ENCODE measurements around the gene ZBTB45.
"Not testable (repeated sequence)": the region's sequence is repeated elsewhere in the genome, so short reads cannot be mapped to it uniquely, and the experiment has no call there.

The ZBTB45 gene

DNA sequence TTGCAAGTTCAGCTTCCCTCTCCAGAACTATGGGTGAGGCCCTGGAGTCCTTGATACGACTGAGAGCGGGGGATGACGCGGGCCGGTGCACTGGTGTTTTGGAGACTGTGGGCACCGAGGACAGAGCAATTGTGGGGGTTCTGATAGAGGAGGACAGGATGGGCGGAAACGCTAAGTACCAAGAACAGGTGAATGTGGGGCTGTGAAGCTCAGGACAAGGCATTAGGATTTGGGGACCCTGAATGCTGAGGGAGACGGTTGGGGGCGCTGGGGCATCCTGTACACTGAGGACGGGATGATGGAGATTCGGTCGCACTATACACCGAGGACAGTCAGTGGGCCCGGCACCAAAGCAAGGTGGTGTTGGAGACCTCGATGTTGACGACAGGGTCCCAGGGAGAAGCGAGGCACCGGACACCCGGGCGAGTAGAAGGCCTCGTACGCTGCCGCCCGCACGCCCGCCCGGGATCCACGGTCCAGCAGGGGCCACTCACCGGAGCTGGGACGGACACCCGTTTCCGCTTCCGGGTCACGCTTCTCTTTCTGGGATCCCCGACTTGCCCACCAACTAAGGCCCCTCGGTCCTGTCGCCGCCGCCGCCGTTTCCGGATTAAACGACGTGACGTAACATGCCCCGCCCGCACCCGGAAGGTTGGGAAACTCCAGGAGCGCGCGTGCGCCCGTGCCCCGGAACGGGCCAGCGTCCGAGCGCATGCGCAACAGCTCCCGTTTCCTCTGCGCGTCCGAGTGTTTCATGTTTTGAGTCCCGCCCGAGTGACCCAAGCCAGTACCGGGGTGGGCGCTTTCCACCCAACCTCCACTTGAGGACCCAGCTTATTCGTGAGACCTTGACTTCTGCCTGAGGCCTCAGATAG, 35.1 kb upstream of the ZBTB45 start, which contains the start of gene CHMP2A:
Gene CHMP2A, minus strand, starts transcription at position 612 of the 875 bp plus-strand sequence. CDS start 893 bp downstream, outside the sequence.
- DNase-seq, result no peak

DNA sequence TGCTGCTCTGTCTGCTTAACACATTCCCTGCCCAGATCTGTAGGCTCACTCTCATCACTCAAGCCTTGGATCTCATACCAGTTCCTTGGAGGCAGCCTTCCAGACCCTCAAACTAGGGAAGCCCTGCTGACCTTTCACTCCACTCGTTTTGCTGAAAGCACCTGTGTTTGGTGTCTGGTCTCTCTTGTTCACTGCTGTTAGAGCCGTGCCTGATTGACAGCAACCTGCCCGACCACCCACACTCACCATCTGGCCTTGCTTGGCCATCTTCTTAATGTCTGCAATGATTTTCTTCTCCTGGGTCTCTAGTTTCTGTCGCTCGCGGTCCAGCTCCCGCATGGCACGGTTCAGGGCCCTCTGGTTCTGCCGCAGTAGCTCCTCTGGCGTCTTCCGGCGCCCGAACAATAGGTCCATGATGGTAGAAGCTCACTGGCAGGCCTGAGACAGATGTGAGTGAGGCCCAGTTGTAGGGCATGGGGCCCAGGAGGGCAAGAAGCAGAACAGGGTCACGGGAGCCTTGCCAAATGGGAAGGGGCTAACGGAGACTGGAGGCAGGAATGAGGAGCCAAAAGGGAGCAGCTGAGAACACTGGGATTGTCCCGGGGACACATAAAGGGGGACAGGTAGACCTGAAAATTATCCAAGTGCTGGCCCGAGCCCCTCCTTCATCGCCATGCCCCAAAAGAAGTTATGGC, 34.3 kb upstream of the ZBTB45 start:
- DNase-seq, result no peak

GRCh38 chr19:58552655-58553054, 33.0 kb upstream of the ZBTB45 start:
- no peak for DNase-seq

DNA sequence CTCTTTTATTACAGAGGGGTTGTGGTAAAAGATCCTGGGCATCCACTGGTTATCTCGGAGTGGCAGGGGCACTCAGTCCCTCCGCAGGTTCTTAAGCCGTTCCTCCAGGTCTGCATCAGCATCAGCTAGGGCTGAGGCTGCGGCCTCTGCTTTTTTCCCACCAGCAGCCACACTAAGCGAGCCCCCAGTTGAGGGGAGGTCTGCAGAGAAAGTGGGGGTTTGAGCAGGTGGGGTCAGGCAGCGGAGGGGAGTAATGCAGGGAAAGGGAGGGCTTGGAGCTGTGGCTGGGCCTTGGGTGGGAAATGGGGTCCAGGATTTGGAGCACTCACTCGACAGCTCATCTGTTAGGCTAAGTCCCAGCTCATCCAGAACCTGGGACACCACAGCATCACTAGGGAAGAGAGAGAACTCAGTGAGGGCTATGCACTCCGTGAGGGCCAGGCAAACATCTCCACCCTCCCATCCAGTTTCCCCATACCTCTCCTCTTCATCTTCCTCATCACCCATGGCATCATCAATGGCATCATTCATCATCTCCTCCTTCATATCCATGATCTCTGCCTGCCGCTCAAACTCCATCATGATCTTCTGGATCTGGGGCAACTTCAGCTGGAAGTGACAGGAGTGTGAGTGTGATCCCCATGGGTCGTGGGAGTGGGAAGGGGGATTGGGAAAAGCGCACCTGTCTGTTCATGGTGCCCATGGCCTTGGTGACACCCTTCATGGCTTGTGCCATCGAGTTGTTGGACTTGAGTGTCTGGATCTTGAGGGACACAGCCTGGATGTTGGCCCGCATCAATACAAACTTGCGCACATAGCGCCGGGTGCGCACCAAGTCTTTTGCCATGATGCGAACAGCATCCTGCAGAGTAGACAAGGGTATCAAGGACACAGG, 32.2 kb upstream of the ZBTB45 start:
- DNase-seq, result no peak

- no peak for DNase-seq
These were observed 31.5 kb upstream of the ZBTB45 start for GRCh38 chr19:58551123-58551497.

DNA sequence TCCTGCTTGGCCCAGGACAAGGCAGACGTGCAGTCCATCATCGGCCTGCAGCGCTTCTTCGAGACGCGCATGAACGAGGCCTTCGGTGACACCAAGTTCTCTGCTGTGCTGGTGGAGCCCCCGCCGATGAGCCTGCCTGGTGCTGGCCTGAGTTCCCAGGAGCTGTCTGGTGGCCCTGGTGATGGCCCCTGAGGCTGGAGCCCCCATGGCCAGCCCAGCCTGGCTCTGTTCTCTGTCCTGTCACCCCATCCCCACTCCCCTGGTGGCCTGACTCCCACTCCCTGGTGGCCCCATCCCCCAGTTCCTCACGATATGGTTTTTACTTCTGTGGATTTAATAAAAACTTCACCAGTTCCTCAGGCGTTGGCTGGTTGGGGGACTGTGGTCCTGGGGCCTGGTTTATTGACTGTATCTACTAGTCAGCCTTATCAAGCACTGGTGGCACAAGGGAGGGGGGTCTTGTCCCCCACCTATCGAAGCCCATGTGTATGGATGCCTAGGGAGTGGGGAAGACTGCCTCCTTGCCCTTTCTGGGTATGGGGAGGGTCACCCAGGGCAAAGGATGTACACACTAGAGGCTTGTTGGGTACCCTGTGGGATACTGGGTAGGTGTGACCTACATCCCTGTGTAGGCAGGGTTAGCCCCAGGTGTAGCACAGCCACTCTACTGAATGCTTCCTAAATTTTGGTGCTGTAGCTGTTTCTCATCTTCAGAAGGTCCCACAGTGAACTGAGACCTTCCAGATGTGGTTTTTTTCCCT, 30.9 kb upstream of the ZBTB45 start:
- DNase-seq, result no peak

DNA sequence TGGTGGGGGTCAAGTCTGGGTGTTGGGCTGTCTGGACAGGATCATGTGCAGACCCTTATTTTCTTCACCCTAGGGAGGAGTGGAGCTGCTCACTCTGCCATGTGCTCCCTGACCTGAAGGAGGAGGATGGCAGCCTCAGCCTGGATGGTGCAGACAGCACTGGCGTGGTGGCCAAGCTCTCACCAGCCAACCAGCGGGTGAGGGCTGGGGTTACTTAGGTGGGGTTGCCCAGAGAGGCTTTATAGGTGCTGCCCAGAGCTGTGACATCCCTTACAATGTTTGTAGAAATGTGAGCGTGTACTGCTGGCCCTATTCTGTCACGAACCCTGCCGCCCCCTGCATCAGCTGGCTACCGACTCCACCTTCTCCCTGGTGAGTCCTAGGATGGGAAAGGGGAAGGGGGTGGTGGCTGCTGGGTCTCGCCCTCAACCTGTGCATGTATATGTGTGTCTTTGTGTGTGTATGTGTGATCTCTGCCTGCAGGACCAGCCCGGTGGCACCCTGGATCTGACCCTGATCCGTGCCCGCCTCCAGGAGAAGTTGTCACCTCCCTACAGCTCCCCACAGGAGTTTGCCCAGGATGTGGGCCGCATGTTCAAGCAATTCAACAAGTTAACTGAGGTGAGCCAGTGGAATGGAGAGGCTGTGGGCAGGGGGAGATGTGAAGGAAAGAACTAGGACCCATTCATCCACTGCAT, 30.2 kb upstream of the ZBTB45 start:
- no peak for DNase-seq

DNA sequence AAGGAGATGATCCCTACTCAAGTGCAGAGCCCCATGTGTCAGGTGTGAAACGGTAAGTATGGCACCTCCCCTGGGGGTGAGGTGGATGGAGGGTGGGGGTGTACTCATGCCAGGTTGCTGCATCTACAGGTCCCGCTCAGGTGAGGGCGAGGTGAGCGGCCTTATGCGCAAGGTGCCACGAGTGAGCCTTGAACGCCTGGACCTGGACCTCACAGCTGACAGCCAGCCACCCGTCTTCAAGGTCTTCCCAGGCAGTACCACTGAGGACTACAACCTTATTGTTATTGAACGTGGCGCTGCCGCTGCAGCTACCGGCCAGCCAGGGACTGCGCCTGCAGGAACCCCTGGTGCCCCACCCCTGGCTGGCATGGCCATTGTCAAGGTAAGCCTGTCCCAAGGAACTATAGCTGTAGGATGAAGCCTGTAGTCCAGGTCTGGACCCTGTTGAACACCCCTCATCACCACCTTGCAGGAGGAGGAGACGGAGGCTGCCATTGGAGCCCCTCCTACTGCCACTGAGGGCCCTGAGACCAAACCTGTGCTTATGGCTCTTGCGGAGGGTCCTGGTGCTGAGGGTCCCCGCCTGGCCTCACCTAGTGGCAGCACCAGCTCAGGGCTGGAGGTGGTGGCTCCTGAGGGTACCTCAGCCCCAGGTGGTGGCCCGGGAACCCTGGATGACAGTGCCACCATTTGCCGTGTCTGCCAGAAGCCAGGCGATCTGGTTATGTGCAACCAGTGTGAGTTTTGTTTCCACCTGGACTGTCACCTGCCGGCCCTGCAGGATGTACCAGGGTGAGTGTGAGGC, 29.5 kb upstream of the ZBTB45 start:
- no peak for DNase-seq

GRCh38 chr19:58547323-58548312, 28.0 kb upstream of the ZBTB45 start:
- DNase-seq, result no peak

- DNase-seq, result no peak
These were observed 26.5 kb upstream of the ZBTB45 start for GRCh38 chr19:58546019-58546530.

DNA sequence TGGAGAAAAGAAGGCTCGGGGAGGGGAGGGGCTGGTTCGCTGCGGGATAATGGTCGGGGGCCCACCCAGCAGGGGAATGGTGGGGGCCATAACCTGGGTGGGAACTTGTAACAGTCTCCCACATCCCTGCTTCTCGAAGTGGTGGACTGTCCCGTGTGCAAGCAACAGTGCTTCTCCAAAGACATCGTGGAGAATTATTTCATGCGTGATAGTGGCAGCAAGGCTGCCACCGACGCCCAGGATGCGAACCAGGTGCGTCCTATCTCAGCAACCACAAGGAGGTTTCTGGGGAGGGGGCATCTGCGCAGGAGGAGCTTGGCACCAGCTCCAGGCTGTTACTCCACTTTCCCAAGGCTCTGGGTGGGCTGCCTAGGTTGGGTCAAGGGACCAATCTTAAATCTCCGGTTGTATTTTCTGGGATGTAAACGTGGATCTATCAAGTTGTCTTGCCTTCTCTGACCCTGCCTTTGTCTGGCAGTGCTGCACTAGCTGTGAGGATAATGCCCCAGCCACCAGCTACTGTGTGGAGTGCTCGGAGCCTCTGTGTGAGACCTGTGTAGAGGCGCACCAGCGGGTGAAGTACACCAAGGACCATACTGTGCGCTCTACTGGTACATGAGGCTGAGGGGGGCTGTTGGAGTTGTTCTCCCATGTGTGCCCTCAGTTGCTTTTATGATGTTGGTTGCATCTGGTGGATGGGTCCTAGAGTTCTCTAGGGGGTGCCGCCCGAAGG, 25.8 kb upstream of the ZBTB45 start:
- DNase-seq, result no peak

- DNase-seq, result no peak
These were observed 25.1 kb upstream of the ZBTB45 start for GRCh38 chr19:58544591-58545285.

DNA sequence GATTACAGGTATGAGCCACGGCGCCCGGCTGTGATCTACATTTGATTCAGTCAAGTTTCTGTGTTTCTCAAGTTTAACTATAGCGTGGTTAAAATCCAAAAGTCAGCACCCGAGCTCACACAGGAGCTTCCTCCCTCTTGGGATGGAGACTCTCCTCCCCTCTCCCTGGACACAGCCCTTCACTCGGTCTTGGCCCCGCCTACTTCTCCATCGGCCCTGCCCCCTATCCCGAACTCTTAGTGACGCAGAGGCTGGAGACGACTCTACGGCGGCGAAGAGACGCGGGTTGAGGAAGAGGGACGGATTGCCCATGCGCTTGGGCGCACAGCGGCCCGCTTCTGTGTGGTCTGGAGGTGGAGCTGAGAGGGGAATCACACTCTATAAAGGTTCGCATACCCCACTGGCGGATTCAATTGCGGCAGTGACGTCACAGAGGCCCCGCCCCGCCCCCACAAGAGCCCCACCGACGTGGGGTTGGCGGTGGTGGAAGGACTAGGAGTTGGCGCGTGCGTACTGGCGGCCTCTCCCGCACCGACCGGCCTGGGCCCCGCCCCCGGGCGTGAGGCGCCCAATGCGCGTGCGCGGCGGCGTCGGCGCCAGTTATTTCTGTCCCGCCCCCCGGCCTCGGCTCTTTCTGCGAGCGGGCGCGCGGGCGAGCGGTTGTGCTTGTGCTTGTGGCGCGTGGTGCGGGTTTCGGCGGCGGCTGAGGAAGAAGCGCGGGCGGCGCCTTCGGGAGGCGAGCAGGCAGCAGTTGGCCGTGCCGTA, 24.4 kb upstream of the ZBTB45 start, which contains the start of gene TRIM28:
Gene TRIM28, plus strand, starts transcription at position 239 of the 765 bp plus-strand sequence. CDS start 694 bp downstream, outside the sequence.
- DNase-seq, result no peak

DNA sequence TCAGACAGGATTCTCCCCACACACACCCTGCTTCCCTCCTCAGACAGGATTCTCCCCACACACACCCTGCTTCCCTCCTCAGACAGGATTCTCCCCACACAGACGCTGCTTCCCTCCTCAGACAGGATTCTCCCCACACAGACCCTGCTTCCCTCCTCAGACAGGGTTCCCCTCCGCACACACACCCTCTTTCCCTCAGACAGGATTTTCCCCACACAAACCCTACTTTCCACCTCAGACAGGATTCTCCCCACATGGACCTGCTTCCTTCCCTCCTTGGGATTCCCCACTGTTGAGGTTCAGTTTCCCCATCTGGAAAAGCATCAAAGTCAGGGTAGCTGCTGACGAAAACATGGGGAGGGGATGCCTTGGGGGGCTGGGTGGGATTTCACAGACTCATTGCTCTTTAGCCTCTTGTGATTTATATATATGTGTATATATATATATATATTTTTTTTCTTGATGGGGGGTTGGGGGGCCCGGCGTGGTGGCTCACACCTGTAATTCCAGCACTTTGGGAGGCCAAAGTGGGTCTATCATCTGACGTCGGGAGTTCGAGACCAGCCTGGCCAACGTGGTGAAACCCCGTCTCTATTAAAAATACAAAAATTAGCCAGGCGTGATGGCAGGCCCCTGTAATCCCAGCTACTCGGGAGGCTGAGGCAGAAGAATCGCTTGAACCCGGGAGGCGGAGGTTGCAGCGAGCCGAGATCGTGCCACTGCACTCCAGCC, 23.2 kb upstream of the ZBTB45 start:
- DNase-seq, result not testable (repeated sequence)

DNA sequence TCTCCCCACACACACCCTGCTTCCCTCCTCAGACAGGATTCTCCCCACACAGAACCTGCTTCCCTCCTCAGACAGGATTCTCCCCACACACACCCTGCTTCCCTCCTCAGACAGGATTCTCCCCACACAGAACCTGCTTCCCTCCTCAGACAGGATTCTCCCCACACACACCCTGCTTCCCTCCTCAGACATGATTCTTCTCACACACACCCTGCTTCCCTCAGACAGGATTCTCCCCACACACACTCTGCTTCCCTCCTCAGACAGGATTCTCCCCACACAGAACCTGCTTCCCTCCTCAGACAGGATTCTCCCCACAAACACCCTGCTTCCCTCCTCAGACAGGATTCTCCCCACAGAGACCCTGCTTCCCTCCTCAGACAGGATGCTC, 19.6 kb upstream of the ZBTB45 start:
- DNase-seq, result not testable (repeated sequence)
